ENCODE measurements around the gene NTRK3.

DNA sequence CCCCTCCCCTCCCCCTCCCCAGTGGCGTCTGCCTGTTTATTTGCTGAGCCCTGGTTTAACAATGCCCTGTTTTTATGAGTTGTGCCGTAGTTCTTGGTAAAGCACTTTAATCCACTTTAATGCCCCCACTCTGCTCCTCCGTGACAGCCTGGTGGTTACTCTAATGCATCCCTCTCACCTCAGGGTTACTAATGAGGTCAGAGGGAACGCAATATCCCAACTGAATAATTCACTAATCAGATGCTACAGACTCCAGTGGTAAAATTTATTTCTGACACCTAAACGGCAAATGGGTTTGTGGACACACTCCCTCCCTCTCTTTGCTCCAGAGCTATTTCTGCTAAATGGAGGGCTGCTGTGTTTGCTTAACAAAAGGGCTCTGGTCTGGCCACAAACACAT lies 26.1 kb upstream of the NTRK3 start:
- TF ChIP-seq, protein P1, sequence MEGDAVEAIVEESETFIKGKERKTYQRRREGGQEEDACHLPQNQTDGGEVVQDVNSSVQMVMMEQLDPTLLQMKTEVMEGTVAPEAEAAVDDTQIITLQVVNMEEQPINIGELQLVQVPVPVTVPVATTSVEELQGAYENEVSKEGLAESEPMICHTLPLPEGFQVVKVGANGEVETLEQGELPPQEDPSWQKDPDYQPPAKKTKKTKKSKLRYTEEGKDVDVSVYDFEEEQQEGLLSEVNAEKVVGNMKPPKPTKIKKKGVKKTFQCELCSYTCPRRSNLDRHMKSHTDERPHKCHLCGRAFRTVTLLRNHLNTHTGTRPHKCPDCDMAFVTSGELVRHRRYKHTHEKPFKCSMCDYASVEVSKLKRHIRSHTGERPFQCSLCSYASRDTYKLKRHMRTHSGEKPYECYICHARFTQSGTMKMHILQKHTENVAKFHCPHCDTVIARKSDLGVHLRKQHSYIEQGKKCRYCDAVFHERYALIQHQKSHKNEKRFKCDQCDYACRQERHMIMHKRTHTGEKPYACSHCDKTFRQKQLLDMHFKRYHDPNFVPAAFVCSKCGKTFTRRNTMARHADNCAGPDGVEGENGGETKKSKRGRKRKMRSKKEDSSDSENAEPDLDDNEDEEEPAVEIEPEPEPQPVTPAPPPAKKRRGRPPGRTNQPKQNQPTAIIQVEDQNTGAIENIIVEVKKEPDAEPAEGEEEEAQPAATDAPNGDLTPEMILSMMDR (IDR thresholded peaks at IDR 0.05; ENCODE audit: poor library complexity, severe bottlenecking): no peak
- TF ChIP-seq EP300 (conservative IDR thresholded peaks at IDR 0.05; ENCODE audit: poor library complexity, severe bottlenecking) (no peak), TAF1 (IDR thresholded peaks at IDR 0.05; ENCODE audit: low read depth) (no peak), RAD21 (conservative IDR thresholded peaks at IDR 0.05) (no peak), EZH2 (IDR thresholded peaks at IDR 0.05; ENCODE audit: borderline replicate concordance, insufficient read depth, low read length, poor library complexity, severe bottlenecking) (no peak)
- TF ChIP-seq, protein P2, sequence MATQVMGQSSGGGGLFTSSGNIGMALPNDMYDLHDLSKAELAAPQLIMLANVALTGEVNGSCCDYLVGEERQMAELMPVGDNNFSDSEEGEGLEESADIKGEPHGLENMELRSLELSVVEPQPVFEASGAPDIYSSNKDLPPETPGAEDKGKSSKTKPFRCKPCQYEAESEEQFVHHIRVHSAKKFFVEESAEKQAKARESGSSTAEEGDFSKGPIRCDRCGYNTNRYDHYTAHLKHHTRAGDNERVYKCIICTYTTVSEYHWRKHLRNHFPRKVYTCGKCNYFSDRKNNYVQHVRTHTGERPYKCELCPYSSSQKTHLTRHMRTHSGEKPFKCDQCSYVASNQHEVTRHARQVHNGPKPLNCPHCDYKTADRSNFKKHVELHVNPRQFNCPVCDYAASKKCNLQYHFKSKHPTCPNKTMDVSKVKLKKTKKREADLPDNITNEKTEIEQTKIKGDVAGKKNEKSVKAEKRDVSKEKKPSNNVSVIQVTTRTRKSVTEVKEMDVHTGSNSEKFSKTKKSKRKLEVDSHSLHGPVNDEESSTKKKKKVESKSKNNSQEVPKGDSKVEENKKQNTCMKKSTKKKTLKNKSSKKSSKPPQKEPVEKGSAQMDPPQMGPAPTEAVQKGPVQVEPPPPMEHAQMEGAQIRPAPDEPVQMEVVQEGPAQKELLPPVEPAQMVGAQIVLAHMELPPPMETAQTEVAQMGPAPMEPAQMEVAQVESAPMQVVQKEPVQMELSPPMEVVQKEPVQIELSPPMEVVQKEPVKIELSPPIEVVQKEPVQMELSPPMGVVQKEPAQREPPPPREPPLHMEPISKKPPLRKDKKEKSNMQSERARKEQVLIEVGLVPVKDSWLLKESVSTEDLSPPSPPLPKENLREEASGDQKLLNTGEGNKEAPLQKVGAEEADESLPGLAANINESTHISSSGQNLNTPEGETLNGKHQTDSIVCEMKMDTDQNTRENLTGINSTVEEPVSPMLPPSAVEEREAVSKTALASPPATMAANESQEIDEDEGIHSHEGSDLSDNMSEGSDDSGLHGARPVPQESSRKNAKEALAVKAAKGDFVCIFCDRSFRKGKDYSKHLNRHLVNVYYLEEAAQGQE (IDR thresholded peaks at IDR 0.05; ENCODE audit: borderline replicate concordance): no peak

Measured in neural cell (in vitro differentiated cells).